ENCODE data around the gene ZNF512B.

DNA sequence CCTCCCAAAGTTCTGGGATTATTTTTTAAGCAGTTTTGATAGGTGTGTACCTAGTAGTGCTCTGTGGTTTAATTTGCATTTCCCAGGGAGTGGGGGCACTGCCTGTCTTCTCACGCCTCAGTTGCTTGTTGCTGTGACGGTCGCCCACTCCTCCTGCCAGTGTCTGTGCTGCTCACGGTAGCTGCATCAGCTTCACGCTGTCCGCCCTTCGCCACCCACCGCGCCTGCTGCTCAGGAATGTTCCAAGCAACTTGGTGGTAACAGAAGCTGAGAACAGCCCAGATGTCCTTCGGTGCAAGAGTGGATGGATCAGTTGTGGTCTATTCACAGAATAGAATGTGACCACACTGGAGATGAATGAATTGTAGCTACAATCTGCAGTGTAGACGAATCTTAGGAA is 51.9 kb downstream of the ZNF512B start:
- TF ChIP-seq CTCF (IDR thresholded peaks at IDR 0.05) = no peak
- TF ChIP-seq POLR2A (IDR thresholded peaks at IDR 0.05) = no peak
